ENCODE results near the gene ST7.

DNA sequence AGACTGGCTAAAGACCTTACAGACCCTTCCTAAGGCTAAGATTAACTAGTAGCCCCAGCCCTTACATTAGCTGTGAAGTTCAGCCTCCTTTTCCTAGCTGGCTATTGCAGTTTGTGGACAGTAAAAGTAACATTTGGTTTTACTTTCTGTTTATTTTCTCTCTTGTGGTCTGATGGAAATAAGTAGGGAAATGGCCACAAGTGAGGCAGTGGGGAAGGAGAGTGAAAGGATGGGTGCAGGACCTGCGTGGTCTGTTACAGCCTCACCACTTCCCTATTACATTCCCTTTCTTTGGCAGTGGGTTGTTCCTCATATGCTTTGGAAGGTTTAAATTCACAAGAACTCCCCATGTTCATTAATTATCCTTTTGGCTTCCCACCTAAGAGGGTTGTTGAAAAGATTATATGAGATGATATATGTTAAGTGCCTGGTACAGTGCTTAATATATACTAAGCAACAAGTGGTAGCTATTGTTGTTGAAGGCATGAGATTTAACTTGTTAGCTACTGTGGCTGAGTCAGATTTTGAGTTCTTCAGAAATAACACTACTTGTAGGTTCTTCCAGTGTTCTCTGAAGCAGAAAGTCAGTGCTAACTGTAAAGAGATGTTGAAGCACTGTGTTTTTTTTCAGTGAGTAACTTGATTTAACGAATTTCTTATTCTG is 181.7 kb downstream of the ST7 start:
- TF ChIP-seq CTCF (IDR thresholded peaks at IDR 0.05) (no peak), ESRRA (CRISPR knock-in tag; IDR thresholded peaks at IDR 0.05; ENCODE audit: borderline replicate concordance) (no peak), SMAD4 (CRISPR knock-in tag; IDR thresholded peaks at IDR 0.05) (no peak), OVOL2 (CRISPR knock-in tag; IDR thresholded peaks at IDR 0.05; ENCODE audit: borderline replicate concordance) (no peak), ATF6 (CRISPR knock-in tag; IDR thresholded peaks at IDR 0.05) (no peak), USF1 (CRISPR knock-in tag; IDR thresholded peaks at IDR 0.05) (no peak), RORB (CRISPR knock-in tag; IDR thresholded peaks at IDR 0.05) (no peak), KAT7 (CRISPR knock-in tag; IDR thresholded peaks at IDR 0.05; ENCODE audit: borderline replicate concordance) (no peak), USF2 (CRISPR knock-in tag; IDR thresholded peaks at IDR 0.05) (no peak), E2F1 (CRISPR knock-in tag; IDR thresholded peaks at IDR 0.05) (no peak), MAX (CRISPR knock-in tag; IDR thresholded peaks at IDR 0.05) (no peak)
- TF ChIP-seq, protein P1, sequence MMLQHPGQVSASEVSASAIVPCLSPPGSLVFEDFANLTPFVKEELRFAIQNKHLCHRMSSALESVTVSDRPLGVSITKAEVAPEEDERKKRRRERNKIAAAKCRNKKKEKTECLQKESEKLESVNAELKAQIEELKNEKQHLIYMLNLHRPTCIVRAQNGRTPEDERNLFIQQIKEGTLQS (CRISPR knock-in tag; conservative IDR thresholded peaks at IDR 0.05), result no peak

All from WTC11 (cell line).